Liver (tissue), 3 donors: Measurements from ENCODE around the gene SPATS1.

Source experiments
- CTCF ChIP-seq: fragments of 150-350 bp; IDR thresholded peaks from 2 replicates; pipeline ENCODE4 v1.5.1; 2017; ENCODE audit warnings: improper control_type of control experiment, low read depth, low read length; ENCODE audit not compliant: missing input control
- FOXA1 ChIP-seq: IDR thresholded peaks from 2 replicates; pipeline ENCODE4 v1.6.1; 2016; ENCODE audit warnings: antibody characterized with exemption
- HNF4G ChIP-seq: IDR thresholded peaks from 2 replicates; pipeline ENCODE4 v1.6.1; 2016; ENCODE audit warnings: antibody characterized with exemption
- JUND ChIP-seq, 2 donors: IDR thresholded peaks; 2 replicates each; pipeline ENCODE4 v1.6.1; 2016; ENCODE audit warnings: antibody characterized with exemption in 2 of 2
- RAD21 ChIP-seq, 2 donors: IDR thresholded peaks; 2 replicates each; pipeline ENCODE4 v1.6.1; 2016; ENCODE audit warnings: antibody characterized with exemption in 2 of 2, mild to moderate bottlenecking in 2 of 2
- SP1 ChIP-seq: IDR thresholded peaks from 2 replicates; pipeline ENCODE4 v1.6.1; 2018; ENCODE audit warnings: antibody characterized with exemption, mild to moderate bottlenecking
- TAF1 ChIP-seq: conservative IDR thresholded peaks from 2 replicates; pipeline ENCODE4 v1.6.1; 2016; ENCODE audit warnings: antibody characterized with exemption, mild to moderate bottlenecking
- YY1 ChIP-seq: IDR thresholded peaks from 2 replicates; pipeline ENCODE4 v1.6.1; 2016; ENCODE audit warnings: antibody characterized with exemption, mild to moderate bottlenecking
- donor health status: healthy.
- donor health status: healthy.

DNA sequence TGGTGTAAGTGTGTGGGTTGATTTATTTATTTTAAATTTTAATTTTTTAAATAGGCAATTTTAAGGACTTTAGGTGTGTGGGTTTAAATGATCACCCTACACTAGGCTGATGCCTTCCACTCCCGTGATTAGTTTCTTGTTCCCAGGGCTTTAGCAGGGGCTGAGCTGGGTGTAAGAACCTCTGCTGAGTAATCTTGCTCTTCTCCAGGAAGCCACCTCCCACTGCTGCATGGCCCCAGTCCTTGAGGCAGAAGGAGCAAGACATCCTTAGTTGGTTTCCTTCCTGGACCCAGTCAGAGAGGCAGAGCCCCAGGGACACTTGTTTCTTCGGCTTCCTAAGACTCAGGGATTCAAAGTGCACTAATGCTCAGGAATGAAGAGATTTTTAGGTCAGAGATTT is 25.2 kb downstream of the SPATS1 start:
- TF ChIP-seq CTCF (no peak), FOXA1 (no peak), RAD21 (IDR thresholded peaks at IDR 0.05) (no peak), YY1 (no peak), JUND (IDR thresholded peaks at IDR 0.05) (no peak), SP1 (no peak), HNF4G (no peak), TAF1 (no peak)
